ENCODE results near the gene CPZ. TPM values are rescaled to one million over a fixed set of nuclear protein-coding genes. Genes with fewer than 3 reads are reported as not detected.

Gene CPZ
- total and polyA plus RNA-seq, 2 of the 4 experiments (the other 2 are of a cell fraction) = 0.90 to 10.3 TPM

DNA sequence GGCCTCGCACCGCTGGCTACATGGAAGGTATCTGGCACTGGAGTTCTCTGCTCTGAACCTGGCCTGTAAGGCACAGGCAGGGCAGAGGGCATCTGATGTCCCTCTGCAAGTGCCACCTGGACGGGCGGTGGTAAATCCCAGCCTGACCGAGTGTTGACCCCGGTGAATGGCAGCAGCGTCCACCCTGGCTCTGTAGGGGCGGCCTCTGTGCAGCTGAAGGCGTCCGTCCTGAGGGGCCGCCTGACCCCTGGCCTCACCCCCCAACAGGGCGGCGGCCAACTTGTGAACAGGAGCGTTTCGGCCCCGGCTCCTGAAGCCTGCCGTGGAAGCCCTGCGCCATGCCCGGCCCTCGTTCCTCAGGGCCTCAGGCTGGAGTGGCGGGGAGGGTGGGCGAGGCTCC is 51.4 kb downstream of the CPZ start:
- Histone ChIP-seq H2BK20ac (ENCODE audit: low read depth, low read length) (no peak overlapping the region), H4K5ac (ENCODE audit: low read depth, low read length) (no peak overlapping the region), H3K4me1 (ENCODE audit: control insufficient read depth, insufficient read depth, low read length) (no peaks in the 10 kb centered on the region), H2BK15ac (ENCODE audit: low read depth, low read length) (no peak overlapping the region), H2BK5ac (ENCODE audit: low read depth, low read length, poor library complexity, severe bottlenecking) (no peak overlapping the region), H4K91ac (ENCODE audit: insufficient read depth, low read depth, low read length) (no peak overlapping the region), H3K9ac (ENCODE audit: low read depth, low read length) (no peak overlapping the region), H2AK5ac (ENCODE audit: low read depth, low read length) (no peak overlapping the region), H3K36me3 (ENCODE audit: control insufficient read depth, insufficient read depth, low read length) (no peaks in the 10 kb centered on the region), H3K9me3 (ENCODE audit: control insufficient read depth, insufficient read depth, low read length) (no peaks in the 10 kb centered on the region), H3K27ac (ENCODE audit: insufficient read depth, low read length) (no peak overlapping the region), H3K79me1 (ENCODE audit: low read depth in 1 of 2, low read length in 2 of 2) (no peaks in the 10 kb centered on the region), H3K4me2 (ENCODE audit: low read depth, low read length) (no peak overlapping the region), H2AFZ (replicated peaks; ENCODE audit: low read length, poor library complexity) (no peak overlapping the region), H2AK9ac (replicated peaks; ENCODE audit: low read depth, low read length, poor library complexity) (no peak overlapping the region), H3K23ac (ENCODE audit: low read depth, low read length) (no peak overlapping the region), H4K20me1 (ENCODE audit: insufficient read depth, low read length) (no peaks in the 10 kb centered on the region), H3K9me1 (ENCODE audit: insufficient read depth, low read length) (no peaks in the 10 kb centered on the region), H3K27me3 (ENCODE audit: control insufficient read depth, insufficient read depth, low read length) (peaks cover 15% of the 10 kb centered on the region; the same call in 1 of the 2 replicates), H3K4me3 (ENCODE audit: insufficient read depth, low read depth, low read length) (no peak overlapping the region), H3K4ac (ENCODE audit: low read depth, low read length) (no peak overlapping the region), H3K14ac (replicated peaks; ENCODE audit: low read depth, low read length) (no peak overlapping the region), H3K56ac (ENCODE audit: extremely low read depth, insufficient read depth, low read length) (no peak overlapping the region), H4K8ac (ENCODE audit: low read depth in 2 of 2, low read length in 2 of 2) (no peak overlapping the region), H3K18ac (ENCODE audit: low read depth, low read length) (no peak overlapping the region), H2BK120ac (ENCODE audit: low read depth, low read length) (no peak overlapping the region)
- intact Hi-C loops (cut with micrococcal nuclease) = no loop called here
- CTCF ChIA-PET = no interaction called here
- BruUV-seq (replicated peaks) = no TSS peak
- no peak for ATAC-seq (ENCODE audit: low read depth)
- dilution Hi-C loops (cut with HindIII; ENCODE audit: low sequenced_read_pairs, unreplicated experiment) = no loop called here
- POLR2A ChIA-PET (ENCODE audit: unreplicated experiment) = no interaction called here
- 59% methylated on average over 8 of the region's 22 CpGs; no CpG with 5 or more reads in 1 of the 2 experiments for WGBS, 2 experiments (ENCODE audit: extremely low coverage in 2 of 2, insufficient read length in 1 of 2)
- DNase-seq = no peak
- TF ChIP-seq BHLHE40 (IDR thresholded peaks at IDR 0.05; ENCODE audit: low read depth, low read length) (no peak), RAD21 (IDR thresholded peaks at IDR 0.05; ENCODE audit: low read length) (no peak), NFE2L2 (IDR thresholded peaks at IDR 0.05; ENCODE audit: low read depth, low read length) (no peak), RFX5 (IDR thresholded peaks at IDR 0.05; ENCODE audit: low read depth, low read length) (no peak), CHD1 (IDR thresholded peaks at IDR 0.05; ENCODE audit: low read depth, low read length) (no peak), FOS (IDR thresholded peaks at IDR 0.05; ENCODE audit: low read depth, low read length) (no peak), POLR2A (IDR thresholded peaks at IDR 0.05; ENCODE audit: low read depth, low read length) (no peak), RCOR1 (IDR thresholded peaks at IDR 0.05; ENCODE audit: insufficient replicate concordance, low read length) (no peak), SMC3 (IDR thresholded peaks at IDR 0.05; ENCODE audit: low read depth, low read length) (no peak), MAZ (IDR thresholded peaks at IDR 0.05; ENCODE audit: borderline replicate concordance, low read depth, low read length) (no peak), MAFK (IDR thresholded peaks at IDR 0.05; ENCODE audit: low read depth, low read length) (no peak), CEBPB (IDR thresholded peaks at IDR 0.05; ENCODE audit: low read depth, low read length) (no peak), MXI1 (IDR thresholded peaks at IDR 0.05; ENCODE audit: borderline replicate concordance, low read depth, low read length) (no peak)
- TF ChIP-seq, protein P1, sequence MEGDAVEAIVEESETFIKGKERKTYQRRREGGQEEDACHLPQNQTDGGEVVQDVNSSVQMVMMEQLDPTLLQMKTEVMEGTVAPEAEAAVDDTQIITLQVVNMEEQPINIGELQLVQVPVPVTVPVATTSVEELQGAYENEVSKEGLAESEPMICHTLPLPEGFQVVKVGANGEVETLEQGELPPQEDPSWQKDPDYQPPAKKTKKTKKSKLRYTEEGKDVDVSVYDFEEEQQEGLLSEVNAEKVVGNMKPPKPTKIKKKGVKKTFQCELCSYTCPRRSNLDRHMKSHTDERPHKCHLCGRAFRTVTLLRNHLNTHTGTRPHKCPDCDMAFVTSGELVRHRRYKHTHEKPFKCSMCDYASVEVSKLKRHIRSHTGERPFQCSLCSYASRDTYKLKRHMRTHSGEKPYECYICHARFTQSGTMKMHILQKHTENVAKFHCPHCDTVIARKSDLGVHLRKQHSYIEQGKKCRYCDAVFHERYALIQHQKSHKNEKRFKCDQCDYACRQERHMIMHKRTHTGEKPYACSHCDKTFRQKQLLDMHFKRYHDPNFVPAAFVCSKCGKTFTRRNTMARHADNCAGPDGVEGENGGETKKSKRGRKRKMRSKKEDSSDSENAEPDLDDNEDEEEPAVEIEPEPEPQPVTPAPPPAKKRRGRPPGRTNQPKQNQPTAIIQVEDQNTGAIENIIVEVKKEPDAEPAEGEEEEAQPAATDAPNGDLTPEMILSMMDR (conservative IDR thresholded peaks at IDR 0.05; ENCODE audit: low read depth, low read length) = no peak
- TF ChIP-seq, protein P2, sequence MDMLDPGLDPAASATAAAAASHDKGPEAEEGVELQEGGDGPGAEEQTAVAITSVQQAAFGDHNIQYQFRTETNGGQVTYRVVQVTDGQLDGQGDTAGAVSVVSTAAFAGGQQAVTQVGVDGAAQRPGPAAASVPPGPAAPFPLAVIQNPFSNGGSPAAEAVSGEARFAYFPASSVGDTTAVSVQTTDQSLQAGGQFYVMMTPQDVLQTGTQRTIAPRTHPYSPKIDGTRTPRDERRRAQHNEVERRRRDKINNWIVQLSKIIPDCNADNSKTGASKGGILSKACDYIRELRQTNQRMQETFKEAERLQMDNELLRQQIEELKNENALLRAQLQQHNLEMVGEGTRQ (IDR thresholded peaks at IDR 0.05; ENCODE audit: low read depth, low read length) = no peak
- TF ChIP-seq, protein P3, sequence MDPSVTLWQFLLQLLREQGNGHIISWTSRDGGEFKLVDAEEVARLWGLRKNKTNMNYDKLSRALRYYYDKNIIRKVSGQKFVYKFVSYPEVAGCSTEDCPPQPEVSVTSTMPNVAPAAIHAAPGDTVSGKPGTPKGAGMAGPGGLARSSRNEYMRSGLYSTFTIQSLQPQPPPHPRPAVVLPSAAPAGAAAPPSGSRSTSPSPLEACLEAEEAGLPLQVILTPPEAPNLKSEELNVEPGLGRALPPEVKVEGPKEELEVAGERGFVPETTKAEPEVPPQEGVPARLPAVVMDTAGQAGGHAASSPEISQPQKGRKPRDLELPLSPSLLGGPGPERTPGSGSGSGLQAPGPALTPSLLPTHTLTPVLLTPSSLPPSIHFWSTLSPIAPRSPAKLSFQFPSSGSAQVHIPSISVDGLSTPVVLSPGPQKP (IDR thresholded peaks at IDR 0.05; ENCODE audit: borderline replicate concordance, low read depth, low read length) = no peak
- in situ Hi-C loops (cut with MboI; ENCODE audit: low sequenced_read_pairs) = no loop called here
